Stimulated activated CD4-positive, alpha-beta T cell treated with anti-CD3 and anti-CD28 coated beads, TNF-alpha, amount 100 ng/mL, for 24 hours (primary cell): ENCODE data around the gene SLC10A6.
A peak's percentile ranks its signal among the peaks of the same experiment; 100 is the strongest.
"Not testable (repeated sequence)": the region's sequence is repeated elsewhere in the genome, so short reads cannot be mapped to it uniquely, and the experiment has no call there.

Experiments used
- DNase-seq, 3 experiments: peaks; one replicate each; pipeline ENCODE4 v3.0.0-alpha.2; 2020; ENCODE audit warnings: low read depth in 3 of 3

Gene SLC10A6, protein sequence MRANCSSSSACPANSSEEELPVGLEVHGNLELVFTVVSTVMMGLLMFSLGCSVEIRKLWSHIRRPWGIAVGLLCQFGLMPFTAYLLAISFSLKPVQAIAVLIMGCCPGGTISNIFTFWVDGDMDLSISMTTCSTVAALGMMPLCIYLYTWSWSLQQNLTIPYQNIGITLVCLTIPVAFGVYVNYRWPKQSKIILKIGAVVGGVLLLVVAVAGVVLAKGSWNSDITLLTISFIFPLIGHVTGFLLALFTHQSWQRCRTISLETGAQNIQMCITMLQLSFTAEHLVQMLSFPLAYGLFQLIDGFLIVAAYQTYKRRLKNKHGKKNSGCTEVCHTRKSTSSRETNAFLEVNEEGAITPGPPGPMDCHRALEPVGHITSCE

DNA sequence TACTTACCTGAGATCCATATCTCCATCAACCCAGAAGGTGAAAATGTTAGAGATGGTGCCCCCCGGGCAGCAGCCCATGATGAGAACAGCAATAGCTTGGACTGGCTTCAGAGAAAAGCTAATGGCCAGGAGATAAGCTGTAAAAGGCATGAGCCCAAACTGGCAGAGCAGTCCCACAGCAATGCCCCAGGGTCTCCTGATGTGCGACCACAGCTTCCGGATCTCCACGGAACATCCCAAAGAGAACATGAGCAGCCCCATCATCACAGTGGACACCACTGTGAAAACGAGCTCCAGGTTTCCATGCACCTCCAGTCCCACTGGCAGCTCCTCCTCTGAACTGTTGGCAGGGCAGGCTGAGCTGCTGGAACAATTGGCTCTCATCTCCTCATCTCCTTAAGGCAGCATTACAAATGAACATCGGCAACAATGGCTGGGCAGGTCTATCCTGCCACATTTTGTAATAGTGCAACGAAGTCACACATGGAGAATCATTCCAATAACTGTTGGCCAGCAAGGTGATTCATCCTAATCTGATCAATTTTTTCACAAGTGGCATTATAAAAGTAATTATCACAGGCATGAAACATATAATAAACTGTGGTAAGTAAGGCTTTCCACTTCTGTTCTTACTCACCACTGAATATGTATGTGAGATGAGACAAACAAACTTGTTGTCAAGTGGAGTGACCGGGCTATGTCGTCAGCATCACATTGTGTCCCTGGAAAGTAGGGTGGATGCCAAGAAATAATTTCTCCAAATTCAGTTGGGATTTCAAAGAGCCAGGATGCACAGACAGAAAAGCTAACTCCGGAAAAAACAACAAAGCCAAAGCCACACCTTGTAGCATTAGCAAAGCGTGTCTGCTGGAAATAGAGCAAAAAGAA lies at the start of gene SLC10A6:
SLC10A6 (minus strand) TSS at position 653 of the 888 bp plus-strand sequence; CDS start at position 384, 269 bp downstream.
- no peak for DNase-seq

DNA sequence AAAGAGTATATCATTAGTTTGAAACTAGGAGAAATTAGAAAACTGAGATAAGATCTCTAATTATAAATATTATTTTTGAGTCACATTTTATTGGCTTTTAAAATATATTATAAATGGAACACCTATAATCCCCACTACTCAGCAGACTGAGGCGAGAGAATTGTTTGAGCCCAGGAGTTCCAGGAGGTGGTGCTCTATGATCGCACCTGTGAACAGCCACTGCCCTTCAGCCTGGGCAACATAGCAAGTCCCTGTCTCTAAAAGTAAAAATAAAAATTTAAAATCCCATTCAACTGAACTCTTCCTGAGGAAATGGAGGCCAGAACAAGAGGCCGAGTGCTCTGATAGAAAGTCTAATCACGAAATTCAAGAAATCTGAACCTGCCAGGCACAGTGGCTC lies 49.4 kb upstream of the SLC10A6 start:
- DNase-seq = no peak

DNA sequence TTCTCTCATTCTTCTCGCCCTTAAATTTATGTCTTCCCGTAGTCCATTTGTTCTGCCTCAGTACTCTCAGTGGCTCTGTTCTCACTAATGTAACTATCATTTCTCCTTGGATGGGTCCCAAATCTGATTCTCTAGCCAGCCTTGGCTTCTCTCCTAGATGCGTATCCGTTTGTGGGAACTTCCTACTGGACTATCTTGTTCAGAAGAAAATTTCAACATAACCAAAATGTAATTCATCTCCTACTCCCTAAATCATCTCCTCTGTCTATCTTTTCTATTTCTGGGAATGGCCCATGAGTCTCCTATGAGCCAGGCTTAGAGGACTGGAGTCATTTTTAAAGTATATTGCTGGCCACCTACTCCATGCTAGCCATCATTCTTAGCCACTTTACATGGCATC lies 47.4 kb upstream of the SLC10A6 start:
- DNase-seq = no peak

DNA sequence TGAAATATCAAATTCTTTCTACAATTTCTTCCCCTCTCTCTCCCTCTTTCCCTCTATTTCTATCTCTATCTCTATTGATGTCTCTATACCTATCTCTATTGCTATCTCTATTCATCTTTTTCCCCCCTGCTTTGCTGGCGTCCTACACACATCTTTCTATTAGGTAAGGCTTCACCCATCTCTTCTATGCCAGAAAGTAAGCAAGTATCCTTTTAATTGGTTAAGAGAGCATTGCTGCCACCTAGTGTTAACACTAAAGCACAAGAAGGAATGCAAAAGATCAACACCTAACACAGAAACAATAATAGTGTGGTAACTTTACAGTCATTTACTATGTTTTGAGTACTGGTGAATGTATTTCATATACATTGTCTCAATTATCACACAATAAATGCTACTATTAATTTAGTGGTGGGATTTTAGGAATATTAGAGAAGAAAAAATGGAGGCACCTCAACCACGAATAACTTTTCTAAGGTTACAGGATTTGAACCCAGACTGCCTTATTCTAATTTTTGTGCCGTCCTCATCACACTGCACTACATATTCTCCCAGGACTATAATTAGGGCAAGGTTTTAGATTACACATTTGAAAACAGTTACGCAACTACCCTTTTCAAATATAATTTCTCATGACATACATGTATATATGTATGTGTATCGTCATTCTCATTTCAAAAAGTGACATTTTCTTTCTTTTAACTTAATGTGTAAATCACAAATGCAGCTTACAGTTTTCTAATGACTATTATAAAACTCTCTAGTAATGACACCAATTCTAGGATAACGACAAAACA lies 46.7 kb upstream of the SLC10A6 start:
- no peak for DNase-seq

DNA sequence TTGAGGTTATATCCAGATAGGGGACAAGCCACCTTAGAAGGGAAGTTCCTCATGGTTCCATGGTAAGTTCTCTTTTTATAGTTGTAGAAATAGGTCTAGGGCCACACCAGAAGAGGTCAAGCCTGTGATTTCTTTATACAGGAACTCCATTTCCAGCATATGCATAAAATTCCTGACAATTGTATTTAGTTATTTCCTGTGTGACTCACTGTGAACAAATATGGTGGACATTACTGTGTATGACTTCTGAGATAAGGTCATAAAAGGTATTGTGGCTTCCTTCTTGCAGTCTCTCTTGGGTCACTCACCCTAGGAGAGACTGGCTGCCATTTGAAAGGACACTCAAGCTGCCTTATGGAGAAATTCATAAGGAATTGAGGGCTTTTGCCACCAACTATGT lies 45.3 kb upstream of the SLC10A6 start:
- no peak for DNase-seq

DNA sequence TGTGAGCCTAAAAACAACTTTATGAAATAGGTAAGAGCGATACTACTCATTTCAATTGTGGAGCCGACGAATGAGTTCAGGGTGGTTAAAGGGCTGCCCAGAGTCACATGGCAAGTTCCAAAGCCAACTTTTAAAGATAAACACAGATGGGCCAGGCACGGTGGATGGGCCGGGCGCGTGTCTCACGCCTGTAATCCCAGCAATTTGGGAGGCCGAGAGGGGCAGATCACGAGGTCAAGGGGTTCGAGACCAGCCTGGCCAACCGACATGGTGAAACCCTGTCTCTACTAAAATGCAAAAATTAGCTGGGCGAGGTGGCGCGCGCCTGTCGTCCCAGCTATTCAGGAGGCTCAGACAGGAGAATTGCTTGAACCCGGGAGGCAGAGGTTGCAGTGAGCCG lies 44.0 kb upstream of the SLC10A6 start:
- no peak for DNase-seq

DNA sequence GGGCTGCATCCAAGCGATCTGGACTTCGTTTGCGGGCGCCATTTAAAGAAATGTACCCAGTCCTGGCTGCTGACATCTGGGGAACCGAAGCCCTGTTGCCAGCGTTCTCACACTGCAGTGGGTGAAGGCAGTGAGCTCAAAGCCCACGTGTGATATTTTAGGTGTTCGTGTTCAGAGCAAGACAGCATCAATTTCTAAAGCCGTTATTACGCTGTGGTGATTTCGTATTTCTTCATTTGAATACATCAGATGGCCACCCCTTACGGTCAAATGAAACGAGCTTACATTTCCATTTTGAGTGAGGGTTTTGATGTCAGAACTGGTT lies 43.4 kb upstream of the SLC10A6 start:
- no peak for DNase-seq

DNA sequence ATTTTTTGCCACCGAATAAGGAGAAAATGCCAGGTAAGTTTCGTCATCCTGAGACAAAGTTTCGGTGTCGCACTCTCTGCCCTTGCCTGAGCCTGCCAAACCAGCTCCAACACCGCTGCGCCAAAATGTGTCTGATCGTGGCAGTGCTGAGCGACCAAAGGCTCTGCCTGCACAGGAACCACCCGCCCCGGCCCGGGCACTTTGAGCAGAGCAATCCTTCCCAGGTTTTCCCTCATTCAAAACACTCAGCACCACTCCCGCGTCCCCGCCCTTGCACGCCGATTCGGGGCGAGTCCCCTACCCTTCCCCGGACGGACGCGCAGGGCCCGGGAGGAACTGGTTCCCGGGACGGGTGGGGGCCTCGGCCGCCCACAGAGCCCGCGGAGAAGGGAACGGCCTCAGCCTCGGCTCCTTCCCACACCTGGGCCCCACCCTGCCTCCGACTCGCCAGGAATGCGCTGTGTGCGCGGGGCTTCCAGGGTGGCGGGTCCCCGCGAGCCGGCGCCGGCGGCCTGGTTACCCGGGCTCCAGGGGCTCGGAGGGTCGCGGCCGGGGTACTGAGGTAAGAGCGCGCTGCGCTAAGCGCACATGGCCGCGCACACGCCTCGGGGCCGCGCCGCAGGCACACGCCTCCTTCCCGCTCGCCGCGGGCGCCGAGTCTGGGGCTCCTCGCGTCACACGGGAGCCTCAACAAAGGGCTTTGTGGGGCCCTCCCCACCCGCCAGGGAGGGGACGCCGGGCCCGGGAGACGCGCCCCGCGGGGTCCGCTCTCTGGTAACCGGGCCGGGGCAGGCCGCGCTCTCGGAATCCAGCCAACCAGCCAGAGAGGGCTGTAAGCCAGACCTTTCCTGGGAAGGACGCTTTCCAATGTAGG lies 42.8 kb upstream of the SLC10A6 start, which contains the start of gene C4orf36:
C4orf36 (minus strand) TSS at position 661 of the 874 bp plus-strand sequence. CDS start 902 bp downstream, outside the sequence.
- peak in 1 of 3 experiments; percentile 52 for DNase-seq

DNA sequence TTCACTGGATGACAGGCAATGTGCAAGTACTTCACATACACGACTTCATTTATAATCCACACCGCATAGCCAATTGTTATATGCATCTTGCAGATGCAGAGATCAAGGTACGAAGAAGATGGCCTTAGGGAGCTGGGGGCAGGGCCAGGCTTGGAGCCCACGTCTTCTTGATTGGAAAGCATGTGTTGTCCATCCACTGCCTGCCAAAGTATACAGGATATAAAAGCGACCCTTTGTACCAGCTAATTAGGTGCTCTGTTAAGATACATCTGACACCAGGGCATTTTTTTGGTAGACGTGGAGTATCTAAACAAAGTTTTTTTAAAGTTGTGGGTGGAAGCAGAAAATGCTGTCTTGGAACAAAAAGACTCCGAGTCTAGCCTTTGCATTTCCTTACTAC lies 41.6 kb upstream of the SLC10A6 start:
- DNase-seq = no peak

DNA sequence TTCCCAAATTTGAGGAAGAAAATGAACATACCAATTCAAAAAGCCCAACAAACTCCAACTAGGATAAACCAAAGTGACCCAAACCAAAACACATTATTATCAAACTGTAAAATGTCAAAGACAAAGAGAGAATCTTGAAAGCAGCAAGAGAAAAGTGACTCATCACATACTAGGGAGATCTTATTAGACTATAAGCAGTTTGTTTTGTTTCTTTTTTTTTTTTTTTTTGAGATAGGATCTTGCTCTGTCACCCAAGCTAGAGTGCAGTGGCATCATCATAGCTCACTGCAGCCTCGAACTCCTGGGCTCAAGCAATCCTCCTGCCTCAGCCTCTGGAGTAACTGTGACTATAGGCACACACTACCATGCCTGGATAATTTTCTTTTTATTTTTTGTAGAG lies 30.5 kb upstream of the SLC10A6 start:
- DNase-seq = no peak

DNA sequence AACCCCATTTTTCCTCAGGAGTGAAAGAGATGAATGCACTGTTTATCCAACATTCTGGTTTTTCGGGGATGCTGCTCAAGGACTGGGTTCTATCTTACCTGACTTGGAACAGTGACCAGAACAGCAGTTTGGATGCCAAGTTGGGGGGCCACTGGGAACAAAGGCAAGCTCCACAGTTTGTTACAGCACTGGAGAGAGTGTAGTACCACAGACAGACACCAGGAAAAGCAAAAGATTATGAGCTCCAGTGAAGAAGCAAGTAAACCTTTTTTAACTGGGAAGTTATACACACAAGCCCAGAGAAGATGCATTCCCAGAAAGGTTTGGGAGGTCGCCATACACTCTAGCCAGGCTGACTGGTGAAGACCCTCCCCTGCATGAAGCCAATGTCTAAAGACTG lies 29.5 kb upstream of the SLC10A6 start:
- DNase-seq = no peak

DNA sequence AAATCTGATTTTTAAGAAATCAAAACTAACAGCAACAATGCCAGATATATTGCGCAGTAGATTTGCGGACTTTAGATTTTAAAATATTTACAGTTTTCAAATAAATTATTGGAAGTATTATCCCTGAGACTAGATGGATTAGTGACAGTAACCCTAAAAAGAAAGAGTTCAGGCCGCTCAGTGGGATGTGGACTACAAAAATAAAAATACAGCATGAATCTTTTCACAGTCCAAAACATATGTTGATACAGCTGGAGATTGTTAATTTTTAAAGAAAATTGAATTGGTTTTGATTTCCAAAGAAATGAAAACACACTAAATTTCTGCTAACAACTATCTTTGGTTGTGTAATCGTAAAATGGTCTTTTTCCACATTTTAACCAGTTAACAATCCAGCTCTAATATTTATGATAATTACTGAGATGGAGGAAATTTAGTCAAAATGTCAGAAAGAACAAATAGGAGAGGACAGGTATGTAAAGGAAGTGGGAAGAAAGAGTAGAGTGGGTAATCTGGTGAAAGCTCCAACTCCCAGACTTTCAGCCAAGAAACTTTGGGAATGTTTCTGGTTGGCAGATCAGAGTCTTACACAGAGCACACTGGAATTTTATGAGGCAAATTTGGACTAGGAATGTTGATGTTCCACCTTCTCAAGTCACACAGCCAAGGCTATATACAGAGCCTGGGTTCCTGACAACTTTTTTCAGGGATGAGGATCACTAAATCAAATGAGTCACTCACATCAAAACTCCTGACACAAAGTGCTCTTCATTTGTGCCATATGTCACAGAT lies 27.9 kb upstream of the SLC10A6 start:
- no peak for DNase-seq

DNA sequence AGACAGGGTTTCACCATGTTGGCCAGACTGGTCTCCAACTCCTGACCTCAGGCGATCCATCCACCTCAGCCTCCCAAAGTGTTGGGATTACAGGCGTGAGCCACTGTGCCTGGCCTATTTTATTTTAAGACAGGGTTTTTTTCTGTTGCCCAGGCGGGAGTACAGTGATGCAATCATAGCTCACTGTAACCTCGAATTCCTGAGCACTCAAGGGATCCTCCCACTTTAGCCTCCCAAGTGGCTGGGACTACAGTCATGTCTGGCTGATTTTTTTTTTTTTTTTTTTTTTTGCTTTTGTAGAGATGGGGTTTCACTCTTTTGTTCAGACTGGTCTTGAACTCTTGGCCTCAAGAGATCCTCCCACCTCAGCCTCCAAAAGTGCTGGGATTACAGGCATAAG lies 26.3 kb upstream of the SLC10A6 start:
- DNase-seq = not testable (repeated sequence)

DNA sequence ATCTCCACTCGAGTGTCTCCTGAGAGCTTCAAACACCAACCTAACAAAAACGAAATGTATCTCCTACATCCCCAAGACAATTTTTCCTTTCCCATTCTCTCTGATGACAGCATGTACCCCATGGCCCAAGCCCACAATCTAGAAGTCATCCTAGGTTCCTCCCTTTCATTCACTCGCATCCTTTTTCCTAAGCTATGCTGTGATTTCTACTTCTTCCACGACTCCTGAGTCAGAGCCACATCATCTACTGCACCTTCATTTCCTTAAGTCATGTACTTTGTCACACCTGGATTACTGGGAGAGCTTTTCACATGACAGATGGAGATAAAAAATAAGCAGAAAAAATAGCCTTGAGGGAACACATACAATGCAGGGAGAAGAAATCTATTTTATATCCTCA lies 23.0 kb upstream of the SLC10A6 start:
- no peak for DNase-seq

DNA sequence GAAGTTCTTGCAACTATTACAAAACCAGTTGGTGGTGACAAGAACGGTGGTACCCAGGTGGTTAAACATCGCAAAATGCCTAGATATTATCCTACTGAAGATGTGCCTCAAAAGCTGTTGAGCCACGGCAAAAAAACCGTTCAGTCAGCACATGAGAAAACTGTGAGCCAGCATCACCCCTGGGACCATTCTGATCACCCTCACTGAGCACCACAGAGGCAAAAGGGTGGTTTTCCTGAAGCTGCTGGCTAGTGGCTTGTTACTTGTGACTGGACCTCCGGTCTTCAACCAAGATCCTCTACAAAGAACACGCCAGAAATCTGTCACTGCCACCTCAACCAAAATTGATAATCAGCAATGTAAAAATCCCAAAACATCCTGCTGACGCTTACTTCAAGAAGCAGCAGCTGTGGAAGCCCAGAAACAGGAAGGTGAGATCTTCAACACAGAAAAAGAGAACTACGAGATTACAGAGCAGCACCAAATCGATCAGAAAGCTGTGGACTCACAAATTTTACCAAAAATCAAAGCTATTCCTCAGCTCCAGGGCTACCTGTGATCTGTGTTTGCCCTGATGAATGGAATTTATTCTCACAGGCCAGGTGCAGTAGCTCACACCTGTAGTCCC lies 21.4 kb upstream of the SLC10A6 start:
- DNase-seq = no peak

DNA sequence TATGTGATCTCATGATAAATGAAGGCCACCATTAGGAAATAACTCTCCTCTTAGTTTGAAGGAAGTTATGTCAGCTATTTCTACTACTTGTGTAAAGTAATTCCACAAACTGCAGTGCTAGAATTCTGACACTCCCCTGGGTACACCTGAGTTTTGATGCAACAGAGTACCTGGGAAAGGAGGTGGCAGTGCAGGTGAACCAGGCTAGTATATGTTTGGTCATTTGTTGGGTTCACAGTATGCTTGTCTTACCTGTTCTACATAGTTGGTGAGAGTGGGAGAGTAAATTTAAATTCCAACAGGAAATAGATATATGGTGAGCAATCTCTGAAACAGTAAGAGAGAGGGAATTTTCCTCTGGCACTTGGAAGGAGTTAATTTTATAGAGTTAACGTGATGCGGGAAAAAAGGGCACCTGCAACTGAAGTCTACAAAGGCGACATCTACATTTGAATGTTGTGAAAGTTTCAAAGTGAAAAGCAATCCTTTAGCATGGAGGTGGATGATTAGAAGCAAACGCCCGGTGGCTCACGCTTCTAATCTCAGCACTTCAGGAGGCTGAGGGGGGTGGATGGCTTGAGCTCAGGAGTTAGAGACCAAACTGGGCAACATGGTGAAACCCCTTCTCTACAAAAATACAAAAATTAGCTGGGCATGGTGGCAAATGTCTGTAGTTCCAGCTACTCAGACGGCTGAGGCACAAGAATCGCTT lies 8.3 kb upstream of the SLC10A6 start:
- no peak for DNase-seq

DNA sequence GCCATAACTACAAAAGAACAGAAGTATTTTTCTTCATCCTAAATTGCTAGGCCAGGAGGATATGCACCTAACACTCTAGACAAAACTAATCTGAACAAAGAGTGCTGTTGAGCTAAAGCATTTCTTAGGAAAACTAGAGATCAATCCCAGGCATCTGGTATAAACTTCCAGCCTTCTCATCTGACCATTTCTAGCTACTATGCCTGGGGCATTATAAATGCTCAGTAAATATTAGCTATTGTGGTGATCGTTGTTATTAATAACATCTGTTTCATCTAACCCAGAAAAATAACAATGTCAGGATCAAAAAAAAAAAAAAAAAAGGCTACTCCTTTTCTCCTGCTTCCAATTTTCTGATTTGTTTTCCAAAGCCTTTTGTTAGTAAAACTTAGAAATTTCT lies 7.7 kb upstream of the SLC10A6 start:
- DNase-seq = no peak

DNA sequence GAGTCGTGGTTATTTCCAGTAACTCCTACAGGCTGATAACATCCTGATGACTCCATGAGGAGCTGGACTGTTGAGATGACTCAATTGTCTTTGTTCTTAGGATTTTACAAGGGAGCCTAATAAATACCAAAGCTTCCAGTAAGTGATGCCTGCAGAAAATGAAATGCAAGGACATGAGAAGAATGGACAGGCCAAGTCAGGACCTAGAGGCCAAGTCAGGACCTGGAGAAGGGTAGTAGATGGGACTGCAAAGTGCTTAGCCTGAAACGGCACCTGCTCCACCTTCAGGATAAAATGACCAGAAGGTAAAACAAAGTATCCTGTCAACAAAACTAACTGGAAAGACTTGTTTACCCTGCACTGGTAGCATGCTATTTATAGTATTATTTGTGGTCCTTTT lies 6.4 kb upstream of the SLC10A6 start:
- DNase-seq = no peak

DNA sequence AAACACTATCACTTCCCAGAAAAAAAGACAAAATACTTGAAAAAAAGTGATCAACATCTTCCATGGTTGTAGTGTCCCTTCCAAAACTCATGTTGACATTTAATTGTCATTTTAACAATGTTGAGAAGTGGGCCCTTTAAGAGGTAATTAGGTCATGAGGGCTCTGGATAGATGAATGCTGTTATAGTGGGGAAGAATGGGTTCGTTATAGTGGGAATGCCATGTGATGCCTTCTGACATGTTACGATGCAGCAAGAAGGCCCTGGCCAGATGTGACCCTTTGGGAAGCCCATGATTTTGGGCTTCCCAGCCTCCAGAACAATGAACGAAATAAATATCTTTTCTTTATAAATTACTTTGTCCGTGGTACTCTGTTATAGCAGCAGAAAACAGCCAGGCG lies 4.0 kb upstream of the SLC10A6 start:
- DNase-seq = no peak
